ENCODE measurements around the gene PHLDB2. TPM values are rescaled to one million over a fixed set of nuclear protein-coding genes. Genes with fewer than 3 reads are reported as not detected.

The PHLDB2 gene
- total and polyA plus RNA-seq, 2 of the 8 experiments (the other 6 are each of a cell fraction or from before 2014, with no cell fraction given), result 5.8 to 22.6 TPM

DNA sequence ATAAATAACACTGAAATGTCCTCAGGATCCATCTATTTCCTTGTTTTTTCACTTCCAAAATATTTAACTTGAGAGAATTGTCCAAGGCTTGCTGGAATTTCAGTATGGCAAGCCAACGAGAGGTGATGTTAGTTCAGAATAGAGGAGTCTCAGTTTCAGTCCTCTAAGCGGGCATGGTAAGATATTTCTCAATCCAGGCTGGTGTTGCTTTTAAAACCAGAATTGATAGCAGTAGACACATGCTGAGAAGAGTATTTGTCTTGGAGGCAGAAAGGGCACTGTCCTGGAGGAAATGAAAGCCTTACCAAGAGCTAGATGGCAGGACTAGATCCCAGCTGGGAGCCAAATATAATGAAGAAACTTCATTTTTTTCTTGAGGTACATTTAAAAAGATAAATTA, 23.1 kb downstream of the PHLDB2 start:
- Histone ChIP-seq H3K4me2 (ENCODE audit: insufficient read depth in 1 of 2, low read depth in 2 of 2, low read length in 2 of 2) (no peak overlapping the region), H4K91ac (replicated peaks; ENCODE audit: insufficient read length, low read length) (no peak overlapping the region), H3K14ac (ENCODE audit: insufficient read length) (no peak overlapping the region), H3K79me2 (ENCODE audit: control insufficient read depth in 1 of 2, insufficient read depth in 2 of 2, low read length in 2 of 2) (peaks cover 0 to 5% of the 10 kb centered on the region in 2 experiments; a peak in 1 of 4 replicates), H2BK20ac (ENCODE audit: low read length) (no peak overlapping the region), H3K9ac (replicated peaks in 1 of 4; ENCODE audit: extremely low read depth in 1 of 4, low read depth in 3 of 4, low read length in 3 of 4) (peak overlapping the region in 1 of 4 experiments; percentile 32; a peak in 1 of 7 replicates), H3K27ac (ENCODE audit: low read depth, low read length) (no peak overlapping the region), H3K27me3 (replicated peaks in 1 of 4; ENCODE audit: control insufficient read depth in 3 of 4, extremely low read depth in 1 of 4, insufficient read depth in 3 of 4, low read length in 3 of 4) (no peaks in the 10 kb centered on the region), H3K18ac (ENCODE audit: extremely low read depth, low read length) (no peak overlapping the region), H2BK15ac (ENCODE audit: low read length) (no peak overlapping the region), H4K20me1 (replicated peaks in 1 of 2; ENCODE audit: control insufficient read depth in 1 of 2, insufficient read depth in 2 of 2, low read length in 2 of 2) (no peaks in the 10 kb centered on the region), H2BK5ac (ENCODE audit: low read depth, low read length) (no peak overlapping the region), H4K8ac (ENCODE audit: extremely low read depth, insufficient read depth, low read length) (no peak overlapping the region), H3K9me3 (ENCODE audit: insufficient read depth in 2 of 2, low read depth in 1 of 2, low read length in 1 of 2) (no peaks in the 10 kb centered on the region), H3K4me1 (replicated peaks in 1 of 4; ENCODE audit: control insufficient read depth in 3 of 4, insufficient read depth in 4 of 4, low read length in 3 of 4) (peaks cover 0 to 4% (median 0%) of the 10 kb centered on the region in 4 experiments; a peak in 2 of 7 replicates), H2BK12ac (ENCODE audit: low read depth, low read length) (no peak overlapping the region), H4K5ac (ENCODE audit: insufficient read length, low read depth, low read length) (no peak overlapping the region), H3K36me3 (ENCODE audit: control insufficient read depth in 2 of 4, insufficient read depth in 4 of 4, low read length in 3 of 4) (no peaks in the 10 kb centered on the region), H2BK120ac (replicated peaks; ENCODE audit: low read depth, low read length) (no peak overlapping the region), H3K23me2 (ENCODE audit: low read depth, low read length) (no peaks in the 10 kb centered on the region), H3K23ac (ENCODE audit: insufficient read length) (no peak overlapping the region), H3K4ac (replicated peaks; ENCODE audit: insufficient read length, low read depth, low read length) (no peak overlapping the region), H2AK5ac (ENCODE audit: low read depth, low read length) (no peak overlapping the region), H2AFZ (ENCODE audit: low read length) (no peak overlapping the region), H3K79me1 (ENCODE audit: low read depth, low read length) (no peaks in the 10 kb centered on the region), H3K56ac (replicated peaks; ENCODE audit: insufficient read length, low read depth, low read length) (no peak overlapping the region), H3K4me3 (ENCODE audit: extremely low read depth in 1 of 4, insufficient read depth in 2 of 4, low read depth in 3 of 4, low read length in 4 of 4) (no peak overlapping the region)
- DNase-seq (ENCODE audit: low read depth in 1 of 2, low spot score in 2 of 2) (no peak), FAIRE-seq (no peak)
- CTCF ChIA-PET (ENCODE audit: partially characterized antibody), result interaction anchor here (1.5 to 1.7 kb wide), 2 partner anchors 13 to 22 kb away, joined by 3 to 5 read pairs; no protein-coding TSS in a partner anchor
- WGBS, 2 experiments (ENCODE audit: extremely low coverage in 1 of 2, insufficient coverage in 1 of 2, insufficient read length in 1 of 2, insufficient replicate concordance in 2 of 2, low coverage in 1 of 2, low lambda C conversion rate in 2 of 2, missing lambda C conversion rate in 1 of 2), result 94% methylated on average over 2 of the region's 2 CpGs; no CpG with 5 or more reads in 1 of the 2 experiments
- POLR2A ChIA-PET (ENCODE audit: partially characterized antibody), result no interaction called here
- no peak for TF ChIP-seq SIN3A (conservative IDR thresholded peaks at IDR 0.05 in 1 of 2, IDR thresholded peaks at IDR 0.05 in 1 of 2; ENCODE audit: low read depth in 1 of 2, low read length in 2 of 2)

Data from H1 (cell line).